Pons (tissue), 1 donor: ENCODE data around the gene SUZ12.
"Not testable (repeated sequence)": the region's sequence is repeated elsewhere in the genome, so short reads cannot be mapped to it uniquely, and the experiment has no call there.

Experiments
- DNase-seq: peaks from one replicate; pipeline ENCODE4 v3.0.0-alpha.2; 2016; ENCODE audit warnings: low spot score

The SUZ12 gene

GRCh38 chr17:32041306-32041875 is 104.6 kb downstream of the SUZ12 start:
- not testable (repeated sequence) for DNase-seq

- DNase-seq: not testable (repeated sequence)
Measured at GRCh38 chr17:32042266-32042665, 105.5 kb downstream of the SUZ12 start.

GRCh38 chr17:32045611-32046010 is 108.8 kb downstream of the SUZ12 start:
- not testable (repeated sequence) for DNase-seq

GRCh38 chr17:32047663-32048062 is 110.9 kb downstream of the SUZ12 start:
- DNase-seq: not testable (repeated sequence)
